ENCODE measurements around the gene GAGE13. TPM values are rescaled to one million over a fixed set of nuclear protein-coding genes. Genes with fewer than 3 reads are reported as not detected.
A peak's percentile ranks its signal among the peaks of the same experiment; 100 is the strongest.
"Not testable (repeated sequence)": the region's sequence is repeated elsewhere in the genome, so short reads cannot be mapped to it uniquely, and the experiment has no call there.

GAGE13 gene
- total and polyA plus RNA-seq, 9 of the 15 experiments (the other 6 are each of a cell fraction or from before 2014, with no cell fraction given): 31.6 to 506 (median 154) TPM

DNA sequence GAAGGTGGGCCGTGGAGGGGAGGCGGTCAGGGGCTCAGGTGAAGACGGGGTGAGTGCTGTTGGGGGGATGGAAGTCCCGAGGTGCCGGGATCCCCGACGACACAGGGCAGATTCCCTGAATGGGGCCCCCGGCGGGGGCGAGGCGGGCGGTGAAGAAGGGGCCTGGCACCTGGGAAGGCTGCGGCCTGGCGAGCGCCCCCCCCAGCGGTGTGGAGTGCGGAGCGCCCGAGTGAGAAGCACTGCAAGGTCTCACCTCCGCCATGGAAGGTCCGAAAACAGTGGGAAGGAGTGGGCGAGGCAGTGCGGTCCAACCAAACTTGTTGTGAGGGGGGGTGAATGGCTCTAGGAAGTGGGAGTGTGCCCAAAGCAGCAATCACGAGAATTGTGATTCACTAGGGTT is 10.1 kb downstream of the GAGE13 start:
- not testable (repeated sequence) for FAIRE-seq
- BruUV-seq (replicated peaks): TSS peak; percentile 67
- TF ChIP-seq ZNF57 (CRISPR knock-in tag; IDR thresholded peaks at IDR 0.05) (0 out of 2 replicates have a peak, but pooled peaks have one; percentile 33), ZNF583 (CRISPR knock-in tag; IDR thresholded peaks at IDR 0.05) (0 out of 2 replicates have a peak, but pooled peaks have one; percentile 52), SMAD4 (CRISPR knock-in tag; conservative IDR thresholded peaks at IDR 0.05) (peak; percentile 58), ERF (CRISPR knock-in tag; IDR thresholded peaks at IDR 0.05) (0 out of 2 replicates have a peak, but pooled peaks have one; percentile 61), RBFOX2 (IDR thresholded peaks at IDR 0.05; ENCODE audit: low read depth, low read length) (peak; percentile 23; the same call in 1 of the 2 replicates), SMAD3 (CRISPR knock-in tag; conservative IDR thresholded peaks at IDR 0.05) (0 out of 2 replicates have a peak, but pooled peaks have one; percentile 24), MTF1 (CRISPR knock-in tag; IDR thresholded peaks at IDR 0.05; ENCODE audit: borderline replicate concordance) (0 out of 2 replicates have a peak, but pooled peaks have one; percentile 14)
- TF ChIP-seq, protein P1, sequence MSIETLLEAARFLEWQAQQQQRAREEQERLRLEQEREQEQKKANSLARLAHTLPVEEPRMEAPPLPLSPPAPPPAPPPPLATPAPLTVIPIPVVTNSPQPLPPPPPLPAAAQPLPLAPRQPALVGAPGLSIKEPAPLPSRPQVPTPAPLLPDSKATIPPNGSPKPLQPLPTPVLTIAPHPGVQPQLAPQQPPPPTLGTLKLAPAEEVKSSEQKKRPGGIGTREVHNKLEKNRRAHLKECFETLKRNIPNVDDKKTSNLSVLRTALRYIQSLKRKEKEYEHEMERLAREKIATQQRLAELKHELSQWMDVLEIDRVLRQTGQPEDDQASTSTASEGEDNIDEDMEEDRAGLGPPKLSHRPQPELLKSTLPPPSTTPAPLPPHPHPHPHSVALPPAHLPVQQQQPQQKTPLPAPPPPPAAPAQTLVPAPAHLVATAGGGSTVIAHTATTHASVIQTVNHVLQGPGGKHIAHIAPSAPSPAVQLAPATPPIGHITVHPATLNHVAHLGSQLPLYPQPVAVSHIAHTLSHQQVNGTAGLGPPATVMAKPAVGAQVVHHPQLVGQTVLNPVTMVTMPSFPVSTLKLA (conservative IDR thresholded peaks at IDR 0.05): peak; percentile 42 to 57; a peak in 2 of 4 replicates
- TF ChIP-seq, protein P2, sequence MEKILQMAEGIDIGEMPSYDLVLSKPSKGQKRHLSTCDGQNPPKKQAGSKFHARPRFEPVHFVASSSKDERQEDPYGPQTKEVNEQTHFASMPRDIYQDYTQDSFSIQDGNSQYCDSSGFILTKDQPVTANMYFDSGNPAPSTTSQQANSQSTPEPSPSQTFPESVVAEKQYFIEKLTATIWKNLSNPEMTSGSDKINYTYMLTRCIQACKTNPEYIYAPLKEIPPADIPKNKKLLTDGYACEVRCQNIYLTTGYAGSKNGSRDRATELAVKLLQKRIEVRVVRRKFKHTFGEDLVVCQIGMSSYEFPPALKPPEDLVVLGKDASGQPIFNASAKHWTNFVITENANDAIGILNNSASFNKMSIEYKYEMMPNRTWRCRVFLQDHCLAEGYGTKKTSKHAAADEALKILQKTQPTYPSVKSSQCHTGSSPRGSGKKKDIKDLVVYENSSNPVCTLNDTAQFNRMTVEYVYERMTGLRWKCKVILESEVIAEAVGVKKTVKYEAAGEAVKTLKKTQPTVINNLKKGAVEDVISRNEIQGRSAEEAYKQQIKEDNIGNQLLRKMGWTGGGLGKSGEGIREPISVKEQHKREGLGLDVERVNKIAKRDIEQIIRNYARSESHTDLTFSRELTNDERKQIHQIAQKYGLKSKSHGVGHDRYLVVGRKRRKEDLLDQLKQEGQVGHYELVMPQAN (IDR thresholded peaks at IDR 0.05; ENCODE audit: borderline replicate concordance): peak; percentile 60; the same call in 1 of the 2 replicates
- TF ChIP-seq, protein P3, sequence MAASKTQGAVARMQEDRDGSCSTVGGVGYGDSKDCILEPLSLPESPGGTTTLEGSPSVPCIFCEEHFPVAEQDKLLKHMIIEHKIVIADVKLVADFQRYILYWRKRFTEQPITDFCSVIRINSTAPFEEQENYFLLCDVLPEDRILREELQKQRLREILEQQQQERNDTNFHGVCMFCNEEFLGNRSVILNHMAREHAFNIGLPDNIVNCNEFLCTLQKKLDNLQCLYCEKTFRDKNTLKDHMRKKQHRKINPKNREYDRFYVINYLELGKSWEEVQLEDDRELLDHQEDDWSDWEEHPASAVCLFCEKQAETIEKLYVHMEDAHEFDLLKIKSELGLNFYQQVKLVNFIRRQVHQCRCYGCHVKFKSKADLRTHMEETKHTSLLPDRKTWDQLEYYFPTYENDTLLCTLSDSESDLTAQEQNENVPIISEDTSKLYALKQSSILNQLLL (CRISPR knock-in tag; IDR thresholded peaks at IDR 0.05; ENCODE audit: borderline replicate concordance): peak; percentile 43; the same call in 1 of the 2 replicates
- TF ChIP-seq, protein P4, sequence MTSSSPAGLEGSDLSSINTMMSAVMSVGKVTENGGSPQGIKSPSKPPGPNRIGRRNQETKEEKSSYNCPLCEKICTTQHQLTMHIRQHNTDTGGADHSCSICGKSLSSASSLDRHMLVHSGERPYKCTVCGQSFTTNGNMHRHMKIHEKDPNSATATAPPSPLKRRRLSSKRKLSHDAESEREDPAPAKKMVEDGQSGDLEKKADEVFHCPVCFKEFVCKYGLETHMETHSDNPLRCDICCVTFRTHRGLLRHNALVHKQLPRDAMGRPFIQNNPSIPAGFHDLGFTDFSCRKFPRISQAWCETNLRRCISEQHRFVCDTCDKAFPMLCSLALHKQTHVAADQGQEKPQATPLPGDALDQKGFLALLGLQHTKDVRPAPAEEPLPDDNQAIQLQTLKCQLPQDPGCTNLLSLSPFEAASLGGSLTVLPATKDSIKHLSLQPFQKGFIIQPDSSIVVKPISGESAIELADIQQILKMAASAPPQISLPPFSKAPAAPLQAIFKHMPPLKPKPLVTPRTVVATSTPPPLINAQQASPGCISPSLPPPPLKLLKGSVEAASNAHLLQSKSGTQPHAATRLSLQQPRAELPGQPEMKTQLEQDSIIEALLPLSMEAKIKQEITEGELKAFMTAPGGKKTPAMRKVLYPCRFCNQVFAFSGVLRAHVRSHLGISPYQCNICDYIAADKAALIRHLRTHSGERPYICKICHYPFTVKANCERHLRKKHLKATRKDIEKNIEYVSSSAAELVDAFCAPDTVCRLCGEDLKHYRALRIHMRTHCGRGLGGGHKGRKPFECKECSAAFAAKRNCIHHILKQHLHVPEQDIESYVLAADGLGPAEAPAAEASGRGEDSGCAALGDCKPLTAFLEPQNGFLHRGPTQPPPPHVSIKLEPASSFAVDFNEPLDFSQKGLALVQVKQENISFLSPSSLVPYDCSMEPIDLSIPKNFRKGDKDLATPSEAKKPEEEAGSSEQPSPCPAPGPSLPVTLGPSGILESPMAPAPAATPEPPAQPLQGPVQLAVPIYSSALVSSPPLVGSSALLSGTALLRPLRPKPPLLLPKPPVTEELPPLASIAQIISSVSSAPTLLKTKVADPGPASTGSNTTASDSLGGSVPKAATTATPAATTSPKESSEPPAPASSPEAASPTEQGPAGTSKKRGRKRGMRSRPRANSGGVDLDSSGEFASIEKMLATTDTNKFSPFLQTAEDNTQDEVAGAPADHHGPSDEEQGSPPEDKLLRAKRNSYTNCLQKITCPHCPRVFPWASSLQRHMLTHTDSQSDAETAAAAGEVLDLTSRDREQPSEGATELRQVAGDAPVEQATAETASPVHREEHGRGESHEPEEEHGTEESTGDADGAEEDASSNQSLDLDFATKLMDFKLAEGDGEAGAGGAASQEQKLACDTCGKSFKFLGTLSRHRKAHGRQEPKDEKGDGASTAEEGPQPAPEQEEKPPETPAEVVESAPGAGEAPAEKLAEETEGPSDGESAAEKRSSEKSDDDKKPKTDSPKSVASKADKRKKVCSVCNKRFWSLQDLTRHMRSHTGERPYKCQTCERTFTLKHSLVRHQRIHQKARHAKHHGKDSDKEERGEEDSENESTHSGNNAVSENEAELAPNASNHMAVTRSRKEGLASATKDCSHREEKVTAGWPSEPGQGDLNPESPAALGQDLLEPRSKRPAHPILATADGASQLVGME (CRISPR knock-in tag; IDR thresholded peaks at IDR 0.05): 0 out of 2 replicates have a peak, but pooled peaks have one; percentile 21

More for the DNA sequence above, 10.1 kb downstream of the GAGE13 start:
- H3K79me2 ChIP-seq (ENCODE audit: control insufficient read depth, insufficient read depth, low read length); H3K27ac ChIP-seq (ENCODE audit: extremely low read depth, low read depth, low read length); H3K36me3 ChIP-seq (ENCODE audit: control insufficient read depth, insufficient read depth, low read length); DNase-seq (ENCODE audit: extremely low read depth in 1 of 4, low spot score in 3 of 4); H3K4me1 ChIP-seq (replicated peaks in 1 of 2; ENCODE audit: control insufficient read depth in 2 of 2, insufficient read depth in 2 of 2, low read length in 2 of 2); H3K9me1 ChIP-seq (ENCODE audit: control insufficient read depth, insufficient read depth, low read length); H4K20me1 ChIP-seq (replicated peaks; ENCODE audit: control insufficient read depth, insufficient read depth, low read length); H3K9me3 ChIP-seq (replicated peaks; ENCODE audit: control insufficient read depth, insufficient read depth, low read depth, low read length); H2AFZ ChIP-seq (ENCODE audit: low read depth, low read length); H3K4me2 ChIP-seq (ENCODE audit: insufficient read depth, low read length); H3K27me3 ChIP-seq (ENCODE audit: control insufficient read depth in 2 of 2, insufficient read depth in 2 of 2, low read length in 2 of 2); POLR2A ChIA-PET; intact Hi-C loops (cut with micrococcal nuclease); ATAC-seq; CTCF ChIA-PET (ENCODE audit: low intra/inter-chr PET ratio): not testable (repeated sequence)
- Histone ChIP-seq H3K9ac (ENCODE audit: insufficient read depth in 1 of 2, low read depth in 2 of 2, low read length in 2 of 2) (0 out of 4 replicates have a peak overlapping the region, but pooled peaks of 1 of the 2 experiments have one; percentile 74), H3K4me3 (peak overlapping the region; percentile 34)
- in situ Hi-C loops (cut with MboI): loop anchor here (25.0 kb wide), 1 partner anchor 396 kb away; no protein-coding TSS in a partner anchor
- 58% methylated on average over 13 of the region's 24 CpGs for WGBS (ENCODE audit: insufficient coverage, low coverage, missing lambda C conversion rate)

Data from K562 (cell line).